Gastroesophageal sphincter (tissue), 4 donors: Measurements from ENCODE around the gene MYL12B. TPM values are rescaled to one million over a fixed set of nuclear protein-coding genes. Genes with fewer than 3 reads are reported as not detected.

Source experiments
- ATAC-seq: fragments of 150-250 bp; one replicate; pipeline ENCODE4 v1.9.1; 2016; ENCODE audit warnings: mild to moderate bottlenecking, moderate library complexity
- H3K27ac ChIP-seq, 4 donors: fragments of 200-600 bp; sonication (generic) in 3 of 4; 1 replicate in 3 of 4; 2 replicates in 1 of 4; pipeline ENCODE4 v1.5.1; 2016 to 2019
- H3K27me3 ChIP-seq: fragments of 200-600 bp; sonication (generic); one replicate; pipeline ENCODE4 v1.5.1; 2019
- H3K36me3 ChIP-seq, 2 donors: fragments of 200-600 bp; sonication (generic); one replicate each; pipeline ENCODE4 v1.5.1; 2019; ENCODE audit warnings: control low read depth in 1 of 2
- H3K4me1 ChIP-seq, 3 donors: fragments of 200-600 bp; sonication (generic); 1 replicate in 2 of 3; 2 replicates in 1 of 3; pipeline ENCODE4 v1.5.1; 2016 to 2019; ENCODE audit warnings: control low read depth in 2 of 3
- H3K4me3 ChIP-seq, 2 donors: fragments of 200-600 bp; sonication (generic); one replicate each; pipeline ENCODE4 v1.5.1; 2019; ENCODE audit warnings: mild to moderate bottlenecking in 1 of 2, moderate library complexity in 1 of 2
- H3K9me3 ChIP-seq, 3 donors: fragments of 200-600 bp; sonication (generic); one replicate each; pipeline ENCODE4 v1.5.1; 2017 to 2019; ENCODE audit warnings: control low read depth in 2 of 3
- EP300 ChIP-seq: sonication (generic); formaldehyde crosslinking; IDR thresholded peaks from one replicate; pipeline ENCODE4 v1.6.1; 2017; ENCODE audit warnings: antibody characterized with exemption, mild to moderate bottlenecking
- POLR2A ChIP-seq, 2 donors: fragments of 450-650 bp; IDR thresholded peaks; one replicate each; pipeline ENCODE4 v1.6.1; 2017; ENCODE audit warnings: antibody characterized with exemption in 2 of 2, mild to moderate bottlenecking in 2 of 2, moderate library complexity in 1 of 2
- POLR2AphosphoS5 ChIP-seq: sonication (generic); formaldehyde crosslinking; IDR thresholded peaks from one replicate; pipeline ENCODE4 v1.6.1; 2017; ENCODE audit warnings: antibody characterized with exemption
- WGBS, 2 donors: methylation state at CpG; one replicate each; pipeline ENCODE4 v1.1.5; 2018; ENCODE audit warnings: low coverage in 1 of 2; 5-methylcytosine and 5-hydroxymethylcytosine counted together
- total RNA-seq, 4 donors: library from RNA; depleted of rRNA; stranded (reverse); fragments of >200 nt; gene quantifications; one replicate each; pipeline ENCODE4 v1.1.0, GENCODE V29; 2016
- TF ChIP-seq, protein P1 (sequence below), 4 experiments: fragments of 200-600 bp in 2 of 4; fragments of 450-650 bp in 2 of 4; sonication (generic) in 1 of 4; IDR thresholded peaks; one replicate each; pipeline ENCODE4 v1.5.1; 2017 to 2019; ENCODE audit warnings: antibody characterized with exemption in 4 of 4, mild to moderate bottlenecking in 2 of 4, moderate library complexity in 2 of 4

MYL12B gene
- total RNA-seq, 4 donors from 2014 or later = 148 to 354 (median 233) TPM

DNA sequence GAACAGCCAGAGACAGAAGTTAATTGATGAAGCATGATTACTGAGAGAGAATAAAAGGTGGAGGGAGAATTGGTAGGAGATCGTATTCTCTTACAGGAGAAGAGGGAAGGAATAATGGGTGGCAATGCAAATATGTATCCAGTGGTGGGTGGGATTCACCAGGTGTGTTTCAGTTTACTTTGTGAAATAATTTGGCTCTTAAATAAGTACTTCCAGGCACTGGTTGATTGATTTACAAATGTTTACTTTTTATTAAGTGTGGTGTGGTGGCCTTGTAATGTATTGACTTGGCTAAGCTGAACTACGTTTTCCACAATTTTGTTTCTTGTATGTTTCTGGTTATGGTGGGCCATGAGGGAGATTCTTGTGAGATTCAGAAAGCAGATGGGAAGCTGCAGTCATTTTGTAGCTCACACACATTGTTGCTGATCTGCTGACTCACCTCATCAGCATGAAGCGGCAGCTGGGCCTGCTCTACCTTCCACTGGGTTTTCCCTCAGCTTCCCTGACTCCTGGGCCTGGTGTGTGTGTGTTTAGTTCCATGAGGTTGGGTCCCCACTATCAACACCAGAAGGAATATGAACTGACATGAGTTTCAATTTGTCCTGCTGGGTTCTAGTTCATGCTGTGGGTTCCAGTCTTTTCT, 32.6 kb downstream of the MYL12B start:
- Histone ChIP-seq H3K4me1 (peaks cover 0 to 14% (median 0%) of the 10 kb centered on the region in 3 donors), H3K9me3 (peaks cover 0 to 8% (median 0%) of the 10 kb centered on the region in 3 donors), H3K36me3 (no peaks in the 10 kb centered on the region), H3K4me3 (no peak overlapping the region), H3K27me3 (no peaks in the 10 kb centered on the region), H3K27ac (no peak overlapping the region)
- 81 to 100% methylated on average over 2 of the region's 3 CpGs for WGBS, 2 donors
- TF ChIP-seq, protein P1, sequence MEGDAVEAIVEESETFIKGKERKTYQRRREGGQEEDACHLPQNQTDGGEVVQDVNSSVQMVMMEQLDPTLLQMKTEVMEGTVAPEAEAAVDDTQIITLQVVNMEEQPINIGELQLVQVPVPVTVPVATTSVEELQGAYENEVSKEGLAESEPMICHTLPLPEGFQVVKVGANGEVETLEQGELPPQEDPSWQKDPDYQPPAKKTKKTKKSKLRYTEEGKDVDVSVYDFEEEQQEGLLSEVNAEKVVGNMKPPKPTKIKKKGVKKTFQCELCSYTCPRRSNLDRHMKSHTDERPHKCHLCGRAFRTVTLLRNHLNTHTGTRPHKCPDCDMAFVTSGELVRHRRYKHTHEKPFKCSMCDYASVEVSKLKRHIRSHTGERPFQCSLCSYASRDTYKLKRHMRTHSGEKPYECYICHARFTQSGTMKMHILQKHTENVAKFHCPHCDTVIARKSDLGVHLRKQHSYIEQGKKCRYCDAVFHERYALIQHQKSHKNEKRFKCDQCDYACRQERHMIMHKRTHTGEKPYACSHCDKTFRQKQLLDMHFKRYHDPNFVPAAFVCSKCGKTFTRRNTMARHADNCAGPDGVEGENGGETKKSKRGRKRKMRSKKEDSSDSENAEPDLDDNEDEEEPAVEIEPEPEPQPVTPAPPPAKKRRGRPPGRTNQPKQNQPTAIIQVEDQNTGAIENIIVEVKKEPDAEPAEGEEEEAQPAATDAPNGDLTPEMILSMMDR (IDR thresholded peaks at IDR 0.05) = no peak
- TF ChIP-seq EP300 (no peak), POLR2AphosphoS5 (no peak)
- no peak for ATAC-seq

GRCh38 chr18:3297025-3297984, 35.4 kb downstream of the MYL12B start:
- Histone ChIP-seq H3K4me1 (peaks cover 0 to 14% (median 0%) of the 10 kb centered on the region in 3 donors), H3K27ac (peak overlapping the region in 3 of 4 donors; percentile 44 to 60 (median 46))

GRCh38 chr18:3304832-3305231, 42.9 kb downstream of the MYL12B start:
- TF ChIP-seq, protein P1 (IDR thresholded peaks at IDR 0.05) = no peak
- TF ChIP-seq EP300 (no peak), POLR2AphosphoS5 (no peak), POLR2A (IDR thresholded peaks at IDR 0.05) (no peak)
- no peak overlapping the region for H3K27ac ChIP-seq
- H3K9me3 ChIP-seq = no peaks in the 10 kb centered on the region
- H3K36me3 ChIP-seq = no peaks in the 10 kb centered on the region
- ATAC-seq = no peak
- no peaks in the 10 kb centered on the region for H3K4me1 ChIP-seq
- WGBS, 2 donors = 86% methylated on average over 1 of the region's 1 CpG; no CpG with 5 or more reads in 1 of the 2 donors
- no peaks in the 10 kb centered on the region for H3K27me3 ChIP-seq
- H3K4me3 ChIP-seq = no peak overlapping the region

More at GRCh38 chr18:3297025-3297984, 35.4 kb downstream of the MYL12B start:
- ATAC-seq = peak; percentile 71
- Histone ChIP-seq H3K9me3 (peaks cover 0 to 8% (median 0%) of the 10 kb centered on the region in 3 donors), H3K27me3 (no peaks in the 10 kb centered on the region), H3K36me3 (no peaks in the 10 kb centered on the region), H3K4me3 (peak overlapping the region; percentile 20 to 52)
- TF ChIP-seq, protein P1 (IDR thresholded peaks at IDR 0.05) = peak in 1 of 4 experiments; percentile 47
- TF ChIP-seq EP300 (no peak), POLR2AphosphoS5 (peak; percentile 31)
- 0 to 13% methylated on average over 3 to 4 of the region's 18 CpGs for WGBS, 2 donors

GRCh38 chr18:3305354-3305762, 43.4 kb downstream of the MYL12B start:
- no peak for ATAC-seq
- 83% methylated on average over 5 to 6 of the region's 7 CpGs for WGBS, 2 donors

More at GRCh38 chr18:3305354-3305762, 43.4 kb downstream of the MYL12B start:
- H3K36me3 ChIP-seq = no peaks in the 10 kb centered on the region
- H3K27ac ChIP-seq = no peak overlapping the region
- H3K4me3 ChIP-seq = no peak overlapping the region
- TF ChIP-seq POLR2AphosphoS5 (no peak), EP300 (no peak), POLR2A (IDR thresholded peaks at IDR 0.05) (no peak)
- TF ChIP-seq, protein P1 (IDR thresholded peaks at IDR 0.05) = no peak
- H3K4me1 ChIP-seq = no peaks in the 10 kb centered on the region
- no peaks in the 10 kb centered on the region for H3K9me3 ChIP-seq
- no peaks in the 10 kb centered on the region for H3K27me3 ChIP-seq
